Naive thymus-derived CD4-positive, alpha-beta T cell (primary cell): ENCODE data around the gene CFAP43. TPM values are rescaled to one million over a fixed set of nuclear protein-coding genes. Genes with fewer than 3 reads are reported as not detected.
"Not testable (repeated sequence)": the region's sequence is repeated elsewhere in the genome, so short reads cannot be mapped to it uniquely, and the experiment has no call there.

Experiments
- ATAC-seq: fragments of 150-1000 bp; cut with Tn5 transposase; 2 replicates; pipeline ENCODE4 v1.10.0; 2021; ENCODE audit warnings: mild to moderate bottlenecking, moderate library complexity
- CTCF ChIA-PET: fragments of 350-600 bp; sonication (Branson Sonifier 250); formaldehyde crosslinking; loops from one replicate; lab custom pipeline; 2021; ENCODE audit warnings: antibody characterized with exemption; lab: Charles Lee
- POLR2A ChIA-PET: fragments of 350-600 bp; sonication (Branson Sonifier 250); formaldehyde crosslinking; loops from one replicate; lab custom pipeline; 2021; ENCODE audit warnings: antibody characterized with exemption, inconsistent platforms; lab: Charles Lee
- DNase-seq, 9 donors: peaks; one replicate each; pipeline versions ENCODE4 v3.0.0 to v3.0.0-alpha.2; 2020 to 2022; ENCODE audit warnings: mixed read lengths in 1 of 9
- H3K27ac ChIP-seq: one replicate; pipeline ENCODE4 v1.7.0; 2013; ENCODE audit warnings: mild to moderate bottlenecking, low read depth, low read length, moderate library complexity
- H3K27me3 ChIP-seq, 2 donors: one replicate each; pipeline ENCODE4 v1.7.0; 2013; ENCODE audit warnings: low read length in 2 of 2, mild to moderate bottlenecking in 2 of 2, moderate library complexity in 2 of 2; ENCODE audit not compliant: control insufficient read depth in 2 of 2, insufficient read depth in 2 of 2
- H3K36me3 ChIP-seq, 3 experiments: 1 replicate in 2 of 3; 2 replicates in 1 of 3; pipeline ENCODE4 v1.7.0; 2013; ENCODE audit warnings: low read length in 3 of 3, mild to moderate bottlenecking in 3 of 3, moderate library complexity in 1 of 3; ENCODE audit not compliant: insufficient read depth in 3 of 3, control insufficient read depth in 2 of 3
- H3K4me1 ChIP-seq, 2 donors: one replicate each; pipeline ENCODE4 v1.7.0; 2013; ENCODE audit warnings: low read length in 2 of 2, mild to moderate bottlenecking in 2 of 2, moderate library complexity in 1 of 2; ENCODE audit not compliant: control insufficient read depth in 2 of 2, insufficient read depth in 2 of 2
- H3K4me3 ChIP-seq: 2 replicates; pipeline ENCODE4 v1.7.0; 2013; ENCODE audit warnings: mild to moderate bottlenecking, low read length
- H3K9me3 ChIP-seq, 3 experiments: 1 replicate in 2 of 3; 2 replicates in 1 of 3; pipeline ENCODE4 v1.7.0; 2013; ENCODE audit warnings: low read length in 3 of 3; ENCODE audit not compliant: control insufficient read depth in 2 of 3
- H3K27ac Mint-ChIP-seq, 9 donors: one replicate each; pipeline ENCODE4 v1.8.0; 2020 to 2022; ENCODE audit warnings: mixed read lengths in 9 of 9, mild to moderate bottlenecking in 8 of 9, moderate library complexity in 5 of 9, inconsistent platforms in 2 of 9
- H3K27me3 Mint-ChIP-seq, 5 donors: one replicate each; pipeline ENCODE4 v1.8.0; 2021 to 2022; ENCODE audit warnings: mixed read lengths in 5 of 5, mild to moderate bottlenecking in 1 of 5
- H3K36me3 Mint-ChIP-seq, 5 donors: one replicate each; pipeline ENCODE4 v1.8.0; 2020 to 2022; ENCODE audit warnings: mixed read lengths in 5 of 5, mild to moderate bottlenecking in 3 of 5, inconsistent platforms in 1 of 5
- H3K4me1 Mint-ChIP-seq, 7 donors: one replicate each; pipeline ENCODE4 v1.8.0; 2020 to 2022; ENCODE audit warnings: mixed read lengths in 7 of 7, mild to moderate bottlenecking in 3 of 7, inconsistent platforms in 1 of 7
- H3K4me3 Mint-ChIP-seq, 10 donors: one replicate each; pipeline ENCODE4 v1.8.0; 2020 to 2022; ENCODE audit warnings: mild to moderate bottlenecking in 10 of 10, mixed read lengths in 10 of 10, moderate library complexity in 6 of 10, inconsistent platforms in 2 of 10
- H3K9me3 Mint-ChIP-seq, 11 donors: one replicate each; pipeline ENCODE4 v1.8.0; 2020 to 2022; ENCODE audit warnings: mixed read lengths in 11 of 11, mild to moderate bottlenecking in 4 of 11, inconsistent platforms in 1 of 11, moderate library complexity in 1 of 11
- intact Hi-C, 2 donors: fragments of 100-400 bp; cut with micrococcal nuclease; formaldehyde crosslinking; loops; one replicate each; pipeline ENCODE4 v1.15.1; 2023
- polyA plus RNA-seq, 2 donors: library from polyadenylated mRNA; unstranded; fragments of 300-500 nt; fragmentation: Illumina TruSeq; gene quantifications; one replicate each; pipeline ENCODE4 v1.2.3, GENCODE V29; 2021
- total RNA-seq, 6 experiments: library from RNA in 5 of 6; stranded (reverse) in 5 of 6; gene quantifications; 1 replicate in 5 of 6; 2 replicates in 1 of 6; pipeline ENCODE4 v1.2.3 and lab custom pipeline; 2021 to 2026

Gene CFAP43
- total and polyA plus RNA-seq, 7 experiments from 2014 or later: 0.14 to 0.17 TPM; not detected in 5

GRCh38 chr10:104250371-104250770 is 18.2 kb upstream of the CFAP43 start:
- H3K9me3 Mint-ChIP-seq: peaks cover 0 to 7% (median 0%) of the 10 kb centered on the region in 11 donors
- H3K27ac ChIP-seq: no peak overlapping the region
- ChIA-PET POLR2A (interaction anchor here (1.3 kb wide), 1 partner anchor 9 kb away, joined by 4 read pairs; no protein-coding TSS in a partner anchor), CTCF (no interaction called here)
- H3K4me1 Mint-ChIP-seq: peaks cover 10 to 32% (median 14%) of the 10 kb centered on the region in 7 donors
- no peak for ATAC-seq
- H3K4me1 ChIP-seq: no peaks in the 10 kb centered on the region
- H3K27me3 Mint-ChIP-seq: peaks cover 0 to 21% (median 0%) of the 10 kb centered on the region in 5 donors
- H3K4me3 ChIP-seq: no peak overlapping the region
- H3K9me3 ChIP-seq: no peaks in the 10 kb centered on the region
- DNase-seq: no peak
- H3K27me3 ChIP-seq: no peaks in the 10 kb centered on the region
- H3K36me3 Mint-ChIP-seq: peaks cover 0 to 7% (median 0%) of the 10 kb centered on the region in 5 donors
- peaks cover 0 to 8% (median 0%) of the 10 kb centered on the region in 3 experiments for H3K36me3 ChIP-seq
- no peak overlapping the region for H3K4me3 Mint-ChIP-seq
- no peak overlapping the region for H3K27ac Mint-ChIP-seq
- intact Hi-C loops: no loop called here

GRCh38 chr10:104248931-104249330 is 16.8 kb upstream of the CFAP43 start:
- CTCF ChIA-PET, H3K9me3 Mint-ChIP-seq, DNase-seq, ATAC-seq, H3K9me3 ChIP-seq, H3K27me3 ChIP-seq, POLR2A ChIA-PET, H3K36me3 ChIP-seq, H3K4me3 ChIP-seq, H3K4me1 ChIP-seq, H3K36me3 Mint-ChIP-seq, intact Hi-C loops, H3K4me3 Mint-ChIP-seq, H3K27ac ChIP-seq: not testable (repeated sequence)
- Mint-ChIP-seq H3K27me3 (peaks cover 0 to 21% (median 0%) of the 10 kb centered on the region in 5 donors), H3K27ac (peak overlapping the region in 1 of 9 donors; percentile 16), H3K4me1 (peaks cover 6 to 26% (median 9%) of the 10 kb centered on the region in 7 donors)

GRCh38 chr10:104247513-104248146 is 15.5 kb upstream of the CFAP43 start:
- DNase-seq (no peak), ATAC-seq (peak; percentile 52)
- ChIA-PET POLR2A (interaction anchor here (1.2 kb wide), 1 partner anchor 15 kb away, joined by 5 read pairs; no protein-coding TSS in a partner anchor), CTCF (interaction anchor here (0.8 to 1.3 kb wide), 2 partner anchors 27 to 106 kb away, joined by 3 read pairs; partner anchors contain the start of gene CFAP58)
- no peaks in the 10 kb centered on the region for H3K36me3 ChIP-seq
- H3K27ac Mint-ChIP-seq: peak overlapping the region in 1 of 9 donors; percentile 69
- peak overlapping the region in 1 of 10 donors; percentile 26 for H3K4me3 Mint-ChIP-seq
- H3K36me3 Mint-ChIP-seq: peaks cover 0 to 6% (median 0%) of the 10 kb centered on the region in 5 donors
- intact Hi-C loops: loop anchor here in 1 of 2 donors (2.0 kb wide), 1 partner anchor 15 kb away; the partner anchor contains the start of gene CFAP43
- no peak overlapping the region for H3K4me3 ChIP-seq
- peaks cover 0 to 28% (median 5%) of the 10 kb centered on the region in 5 donors for H3K27me3 Mint-ChIP-seq
- H3K9me3 ChIP-seq: no peaks in the 10 kb centered on the region
- H3K27me3 ChIP-seq: no peaks in the 10 kb centered on the region
- H3K9me3 Mint-ChIP-seq: peaks cover 0 to 7% (median 0%) of the 10 kb centered on the region in 11 donors
- H3K4me1 ChIP-seq: no peaks in the 10 kb centered on the region
- peaks cover 0 to 19% (median 0%) of the 10 kb centered on the region in 7 donors for H3K4me1 Mint-ChIP-seq
- H3K27ac ChIP-seq: no peak overlapping the region

- H3K36me3 ChIP-seq: no peaks in the 10 kb centered on the region
- no peak overlapping the region for H3K27ac ChIP-seq
- Mint-ChIP-seq H3K36me3 (peaks cover 0 to 6% (median 0%) of the 10 kb centered on the region in 5 donors), H3K27ac (peak overlapping the region in 1 of 9 donors; percentile 69), H3K9me3 (peaks cover 0 to 7% (median 0%) of the 10 kb centered on the region in 11 donors), H3K4me3 (peak overlapping the region in 1 of 10 donors; percentile 26), H3K27me3 (peaks cover 0 to 28% (median 5%) of the 10 kb centered on the region in 5 donors), H3K4me1 (peaks cover 0 to 19% (median 0%) of the 10 kb centered on the region in 7 donors)
- intact Hi-C loops: loop anchor here in 1 of 2 donors (2.0 kb wide), 1 partner anchor 14 kb away; the partner anchor contains the start of gene CFAP43
- ChIA-PET POLR2A (no interaction called here), CTCF (no interaction called here)
- H3K4me3 ChIP-seq: no peak overlapping the region
- ATAC-seq (peak; percentile 93), DNase-seq (no peak)
- no peaks in the 10 kb centered on the region for H3K27me3 ChIP-seq
- no peaks in the 10 kb centered on the region for H3K9me3 ChIP-seq
- H3K4me1 ChIP-seq: no peaks in the 10 kb centered on the region
These were observed 14.8 kb upstream of the CFAP43 start for GRCh38 chr10:104246976-104247375.

- H3K36me3 Mint-ChIP-seq: peaks cover 0 to 6% (median 0%) of the 10 kb centered on the region in 5 donors
- no peak overlapping the region for H3K4me3 Mint-ChIP-seq
- intact Hi-C loops: no loop called here
- peaks cover 0 to 4% of the 10 kb centered on the region in 2 donors for H3K27me3 ChIP-seq
- H3K4me1 Mint-ChIP-seq: peaks cover 0 to 19% (median 0%) of the 10 kb centered on the region in 7 donors
- ChIA-PET CTCF (no interaction called here), POLR2A (interaction anchor here (1.1 kb wide), 1 partner anchor 10 kb away, joined by 3 read pairs; no protein-coding TSS in a partner anchor)
- ATAC-seq: no peak
- no peak for DNase-seq
- H3K36me3 ChIP-seq: no peaks in the 10 kb centered on the region
- no peaks in the 10 kb centered on the region for H3K4me1 ChIP-seq
- no peak overlapping the region for H3K27ac Mint-ChIP-seq
- H3K4me3 ChIP-seq: no peak overlapping the region
- H3K27ac ChIP-seq: no peak overlapping the region
- H3K27me3 Mint-ChIP-seq: peaks cover 6 to 29% (median 10%) of the 10 kb centered on the region in 5 donors
- no peaks in the 10 kb centered on the region for H3K9me3 ChIP-seq
- peaks cover 0 to 7% (median 0%) of the 10 kb centered on the region in 11 donors for H3K9me3 Mint-ChIP-seq
These were observed 13.0 kb upstream of the CFAP43 start for GRCh38 chr10:104245066-104245632.

GRCh38 chr10:104243512-104243911 is 11.3 kb upstream of the CFAP43 start:
- ATAC-seq: no peak

More at GRCh38 chr10:104243512-104243911, 11.3 kb upstream of the CFAP43 start:
- Histone ChIP-seq H3K4me1 (no peaks in the 10 kb centered on the region), H3K27me3 (peaks cover 0 to 4% of the 10 kb centered on the region in 2 donors), H3K9me3 (no peaks in the 10 kb centered on the region), H3K36me3 (no peaks in the 10 kb centered on the region), H3K27ac (no peak overlapping the region), H3K4me3 (no peak overlapping the region)
- intact Hi-C loops: no loop called here
- ChIA-PET CTCF (no interaction called here), POLR2A (no interaction called here)
- H3K27me3 Mint-ChIP-seq: peaks cover 16 to 36% (median 21%) of the 10 kb centered on the region in 5 donors
- H3K36me3 Mint-ChIP-seq: peaks cover 0 to 6% (median 0%) of the 10 kb centered on the region in 5 donors
- H3K27ac Mint-ChIP-seq: no peak overlapping the region
- peaks cover 0 to 15% (median 0%) of the 10 kb centered on the region in 7 donors for H3K4me1 Mint-ChIP-seq
- H3K9me3 Mint-ChIP-seq: peaks cover 0 to 7% (median 0%) of the 10 kb centered on the region in 11 donors
- no peak for DNase-seq
- H3K4me3 Mint-ChIP-seq: no peak overlapping the region
